Activated CD8-positive, alpha-beta memory T cell treated with anti-CD3 and anti-CD28 coated beads, Interleukin-2, amount 50 U/mL, for 24 hours (primary cell): ENCODE results near the gene GAL3ST1.

ENCODE experiments used
- DNase-seq: peaks from one replicate; pipeline ENCODE4 v3.0.0-alpha.2; 2020; ENCODE audit errors: extremely low read depth

GAL3ST1 gene

DNA sequence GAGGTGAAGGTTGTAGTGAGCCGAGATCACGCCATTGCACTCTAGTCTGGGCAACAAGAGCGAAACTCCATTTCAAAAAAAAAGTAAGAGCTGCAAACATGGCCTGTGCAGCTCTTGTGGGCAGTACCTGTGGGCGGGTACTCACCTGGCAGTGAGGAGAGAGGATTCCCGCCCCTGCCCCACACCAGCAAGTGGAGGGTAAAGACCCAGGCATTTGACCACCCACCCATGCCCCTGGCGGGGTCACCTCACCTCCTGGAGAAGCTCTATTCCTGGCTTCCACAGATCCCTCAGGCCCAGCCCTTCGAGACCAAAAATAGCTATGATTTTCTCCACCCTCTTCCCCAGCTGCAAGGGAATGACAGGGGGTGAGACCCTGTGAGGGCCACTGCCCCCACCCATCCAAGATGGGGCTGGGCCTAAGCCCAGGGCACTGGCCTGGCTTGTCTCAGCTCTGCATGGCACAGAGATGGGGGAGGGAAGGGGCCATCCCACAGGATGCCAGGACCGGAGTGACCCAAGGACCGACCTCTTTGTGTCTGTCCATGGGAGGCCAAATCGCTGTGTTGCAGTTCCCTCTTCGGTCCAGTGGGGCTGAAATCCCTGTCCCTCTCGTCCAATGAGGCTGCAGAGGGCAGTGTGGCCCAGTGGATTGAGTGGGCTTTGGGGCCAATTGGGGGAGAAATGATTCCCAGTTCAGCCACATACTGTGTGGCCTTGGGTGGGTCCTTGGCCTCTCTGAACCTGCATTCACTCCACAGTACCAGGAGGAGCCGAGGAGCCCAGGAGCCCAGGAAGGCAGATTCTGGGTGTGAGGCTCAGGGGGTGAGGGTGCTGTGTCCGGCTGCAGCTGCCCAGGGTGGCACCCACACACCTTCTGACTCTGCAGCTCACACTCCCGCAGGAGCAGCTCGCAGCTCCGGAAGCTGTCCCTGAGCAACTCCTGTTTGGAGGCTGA lies 42.5 kb downstream of the GAL3ST1 start:
- no peak for DNase-seq

DNA sequence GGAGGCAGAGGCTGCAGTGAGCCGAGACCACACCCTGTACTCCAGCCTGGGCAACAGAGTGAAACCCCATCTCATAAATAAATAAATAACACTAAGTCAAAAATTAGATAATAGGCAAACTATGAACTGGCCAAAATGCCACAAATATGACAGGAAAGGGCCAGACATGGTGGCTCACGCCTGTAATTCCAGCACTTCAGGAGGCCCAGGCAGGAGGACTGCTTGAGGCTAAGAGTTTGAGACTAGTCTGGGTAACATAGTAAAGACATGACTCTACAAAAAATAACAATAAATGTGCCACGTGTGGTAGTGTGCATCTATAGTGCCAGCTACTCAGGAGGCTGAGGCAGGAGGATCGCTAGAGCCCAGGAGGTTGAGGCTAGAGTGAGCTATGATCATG lies 47.8 kb downstream of the GAL3ST1 start:
- DNase-seq: no peak

DNA sequence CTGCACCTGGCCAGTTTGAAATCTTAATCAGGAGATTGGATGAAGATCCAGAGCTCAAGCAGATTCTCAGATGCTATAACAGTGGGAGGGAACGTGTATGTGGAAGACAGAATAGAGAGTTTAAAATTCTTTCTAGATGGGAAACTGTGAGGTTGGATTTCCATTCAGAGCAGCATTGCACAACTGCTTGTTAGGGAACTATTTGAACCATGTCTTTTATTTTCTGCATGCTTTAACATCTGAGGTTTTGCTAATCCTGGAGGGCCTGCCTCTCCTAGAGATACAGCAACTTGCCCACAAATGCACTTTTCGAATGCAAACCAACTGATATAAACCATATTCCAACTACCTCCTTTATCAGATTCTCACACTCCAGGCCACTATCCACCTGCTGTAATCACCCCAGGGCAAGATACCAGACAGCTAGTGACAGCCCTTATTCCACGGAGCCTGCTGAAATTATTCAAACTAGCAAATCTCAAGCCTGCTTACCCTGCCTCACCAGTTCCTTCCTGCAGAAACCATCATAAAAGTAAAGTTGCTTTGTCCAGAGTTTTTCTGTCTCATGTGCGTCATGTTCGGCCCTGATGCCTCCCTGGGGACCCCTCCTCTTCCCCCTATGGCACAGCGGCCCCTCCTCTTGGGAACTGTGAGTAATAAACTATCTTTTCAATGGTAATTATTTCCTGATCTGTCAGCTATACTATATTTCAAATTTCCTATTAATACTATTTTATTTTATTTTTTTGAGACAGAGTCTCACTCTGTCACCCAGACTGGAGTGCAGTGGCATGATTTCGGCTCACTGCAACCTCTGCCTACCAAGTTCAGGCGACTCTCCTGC lies 50.6 kb downstream of the GAL3ST1 start:
- DNase-seq: no peak

DNA sequence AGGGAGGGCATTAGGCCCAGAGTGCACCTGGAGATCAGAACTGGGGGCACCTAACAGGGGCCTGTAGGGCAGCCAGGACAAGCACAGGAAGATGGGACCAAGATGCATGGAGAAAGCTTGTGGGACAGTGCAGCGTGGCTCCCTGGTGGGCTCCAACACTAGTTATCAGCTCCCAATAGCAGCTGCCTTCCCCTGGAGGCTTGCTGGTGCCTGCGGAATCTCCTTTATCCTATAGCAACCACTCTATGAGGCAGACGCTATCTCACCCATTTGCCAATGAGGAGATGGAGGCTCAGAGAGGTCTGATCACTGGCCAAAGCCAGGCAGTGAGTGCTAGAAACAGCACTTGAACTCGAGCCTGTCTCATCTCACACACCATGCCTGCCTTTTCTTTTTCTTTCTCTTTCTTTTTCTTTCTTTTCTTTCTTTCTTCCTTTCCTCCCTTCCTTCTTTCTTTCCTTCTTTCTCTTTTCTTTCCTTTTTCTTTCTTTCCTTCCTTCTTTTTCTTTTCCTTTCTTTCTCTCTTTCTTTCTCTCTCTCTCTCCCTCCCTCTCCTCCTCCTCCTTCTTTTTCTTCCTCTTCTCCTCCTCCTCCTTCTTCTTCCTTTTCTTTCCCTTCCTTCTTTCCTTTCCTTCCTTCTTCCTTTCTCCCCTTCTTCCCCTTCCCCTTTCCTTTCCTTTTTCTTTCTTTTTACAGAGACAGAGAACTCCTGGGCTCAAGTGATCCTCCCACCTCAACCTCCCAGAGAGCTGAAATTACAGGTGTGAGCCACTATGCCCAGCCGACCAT lies 52.9 kb downstream of the GAL3ST1 start:
- DNase-seq: no peak

DNA sequence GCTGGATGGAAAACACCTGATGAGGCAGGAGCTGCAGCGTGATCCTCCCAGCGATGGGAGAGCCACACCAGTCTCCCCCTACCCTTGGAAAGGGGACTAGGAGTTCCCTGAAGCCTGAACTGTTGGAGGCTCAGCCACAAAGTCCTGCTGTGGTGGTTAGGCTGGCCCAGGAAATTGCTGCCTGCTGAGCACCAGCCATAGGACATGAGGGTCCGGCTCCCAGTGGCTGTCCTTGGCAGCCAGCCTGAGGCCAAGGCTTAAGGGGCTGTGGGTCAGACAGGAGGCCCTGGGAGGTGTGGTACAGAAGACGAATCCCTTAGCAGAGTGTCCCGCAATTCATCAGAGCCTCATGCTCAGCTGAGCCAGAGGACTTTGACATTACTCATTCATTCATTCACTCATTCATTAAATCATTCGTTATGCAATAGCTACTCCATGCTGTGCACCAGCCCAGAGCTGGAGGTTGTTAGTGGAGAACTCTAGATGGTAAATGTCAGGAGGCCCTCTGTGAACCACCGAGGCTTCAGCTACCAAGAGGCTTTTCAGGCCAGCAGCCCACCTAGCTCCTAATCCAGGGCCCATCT lies 54.5 kb downstream of the GAL3ST1 start:
- no peak for DNase-seq

DNA sequence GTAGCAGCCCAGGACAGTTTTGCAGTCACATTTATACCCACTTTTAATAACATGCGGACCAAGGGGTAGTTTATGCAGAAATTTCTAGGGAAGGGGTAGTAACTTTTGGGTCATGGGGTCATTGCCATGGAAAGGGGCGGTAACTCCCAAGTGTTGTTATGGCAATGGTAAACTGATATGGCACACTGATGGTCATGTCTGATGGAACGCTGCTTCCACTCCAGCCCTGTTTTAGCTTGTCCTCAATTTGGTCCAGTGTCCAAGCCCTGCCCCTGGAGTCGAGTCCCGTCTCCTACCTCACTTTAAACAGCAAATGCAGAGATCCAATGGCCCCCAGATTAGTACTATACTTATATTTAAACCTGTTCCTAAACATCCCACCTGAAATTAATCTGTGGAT lies 57.7 kb downstream of the GAL3ST1 start:
- DNase-seq: no peak

DNA sequence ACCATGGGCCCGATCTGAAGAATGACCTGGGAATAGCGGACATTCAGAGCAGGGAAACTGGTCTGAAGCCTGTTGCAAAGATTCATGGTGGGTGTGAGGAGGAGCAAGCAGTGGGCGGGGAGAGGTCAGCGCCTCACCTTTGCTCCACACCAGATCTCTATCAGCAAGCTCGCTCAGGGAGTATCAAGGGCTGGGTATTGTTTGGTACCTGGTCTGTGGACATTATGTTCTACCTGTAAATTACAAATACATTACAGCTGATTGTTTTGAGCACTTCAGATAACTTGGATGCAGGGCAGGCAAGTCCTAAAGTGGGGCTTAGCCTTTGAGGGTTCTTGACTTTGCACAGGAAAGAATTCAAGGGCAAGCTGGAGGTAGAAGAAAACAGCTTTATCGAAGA lies 58.2 kb downstream of the GAL3ST1 start:
- DNase-seq: no peak

DNA sequence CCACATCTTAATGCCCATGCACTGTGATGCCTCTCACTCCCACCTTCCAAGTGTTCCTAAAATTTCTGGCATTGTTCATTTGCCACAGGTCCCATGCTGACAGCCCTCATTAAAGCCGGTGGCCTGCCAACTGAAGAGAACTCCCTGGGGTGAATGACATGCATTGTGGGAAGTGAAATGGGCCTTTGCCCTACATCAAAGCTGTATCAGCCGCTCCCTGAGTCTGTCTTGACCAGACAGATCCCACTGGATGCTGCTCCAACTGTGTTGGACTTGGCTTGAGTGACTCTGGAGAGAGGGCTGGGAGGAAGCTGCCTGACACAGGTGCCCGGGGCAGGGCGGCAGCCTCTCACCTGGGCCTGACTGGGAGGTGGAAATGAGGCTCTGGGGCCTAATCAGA lies 60.2 kb downstream of the GAL3ST1 start:
- no peak for DNase-seq

DNA sequence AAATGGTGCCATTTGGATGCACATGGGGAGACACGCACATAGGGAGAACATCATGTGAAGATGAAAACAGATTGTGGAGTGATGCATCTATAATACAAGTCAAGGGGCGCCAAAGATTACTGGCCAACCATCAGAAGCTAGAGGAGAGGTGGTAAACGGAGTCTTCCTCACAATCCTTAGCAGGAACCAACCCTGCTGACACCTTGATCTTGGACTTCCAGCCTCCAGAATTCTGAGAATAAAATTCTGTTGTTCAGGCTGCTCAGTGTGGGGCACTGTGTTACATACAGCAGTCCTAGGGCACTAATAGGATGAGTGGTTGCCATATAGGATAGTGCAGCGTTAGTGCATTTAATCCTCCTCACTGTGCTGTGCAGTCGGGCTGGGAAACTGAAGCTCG lies 61.0 kb downstream of the GAL3ST1 start:
- no peak for DNase-seq

DNA sequence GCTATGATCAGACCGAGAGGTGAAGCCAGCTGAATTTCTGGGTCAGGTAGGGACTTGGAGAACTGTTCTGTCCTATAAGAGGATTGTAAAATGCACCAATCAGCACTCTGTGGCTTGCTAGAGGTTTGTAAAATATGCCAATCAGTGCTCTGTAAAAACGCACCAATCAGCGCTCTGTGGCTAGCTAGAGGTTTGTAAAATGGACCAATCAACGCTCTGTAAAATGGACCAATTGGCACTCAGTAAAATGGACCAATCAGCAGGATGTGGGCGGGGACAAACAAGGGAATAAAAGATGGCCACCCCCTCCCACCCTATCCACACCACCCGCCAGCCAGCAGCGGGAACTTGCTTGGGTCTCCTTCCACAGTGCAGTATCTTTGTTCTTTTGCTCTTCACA lies 62.6 kb downstream of the GAL3ST1 start:
- no peak for DNase-seq

DNA sequence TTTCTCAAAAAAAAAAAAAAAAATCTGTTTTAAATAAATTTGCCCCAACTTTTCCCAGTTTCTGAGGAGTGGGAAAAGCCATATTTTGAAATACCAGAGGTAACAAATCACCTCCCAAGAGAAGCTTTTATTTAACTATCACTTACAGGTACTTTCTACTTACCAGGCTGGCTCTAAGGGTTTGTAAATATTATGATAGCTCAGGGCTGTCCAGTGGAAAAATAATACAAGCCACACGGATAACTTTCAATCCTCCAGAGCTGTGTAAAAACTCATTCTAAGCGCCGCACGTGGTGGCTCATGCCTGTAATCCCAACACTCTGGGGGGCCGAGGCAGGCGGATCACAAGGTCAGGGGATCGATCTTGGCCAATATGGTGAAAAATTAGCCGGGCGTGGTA lies 63.4 kb downstream of the GAL3ST1 start:
- no peak for DNase-seq

DNA sequence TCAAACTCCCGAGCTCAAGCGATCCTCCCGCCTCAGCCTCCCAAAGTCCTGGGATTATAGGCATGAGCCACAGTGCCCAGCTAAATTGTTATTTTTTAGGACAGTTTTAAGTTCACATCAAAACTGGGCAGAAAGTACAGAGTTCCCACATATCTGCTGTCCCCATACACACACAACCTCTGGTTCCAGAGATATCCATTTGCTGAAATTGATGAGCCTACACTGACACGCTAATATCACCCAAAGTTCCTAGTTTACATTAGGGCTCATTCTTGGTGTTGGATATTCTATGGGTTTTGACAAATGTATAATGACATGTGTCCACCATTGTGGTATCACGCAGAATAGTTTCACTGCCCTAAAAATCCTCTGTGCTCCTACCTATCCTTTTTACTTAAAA lies 66.2 kb downstream of the GAL3ST1 start:
- DNase-seq: no peak

DNA sequence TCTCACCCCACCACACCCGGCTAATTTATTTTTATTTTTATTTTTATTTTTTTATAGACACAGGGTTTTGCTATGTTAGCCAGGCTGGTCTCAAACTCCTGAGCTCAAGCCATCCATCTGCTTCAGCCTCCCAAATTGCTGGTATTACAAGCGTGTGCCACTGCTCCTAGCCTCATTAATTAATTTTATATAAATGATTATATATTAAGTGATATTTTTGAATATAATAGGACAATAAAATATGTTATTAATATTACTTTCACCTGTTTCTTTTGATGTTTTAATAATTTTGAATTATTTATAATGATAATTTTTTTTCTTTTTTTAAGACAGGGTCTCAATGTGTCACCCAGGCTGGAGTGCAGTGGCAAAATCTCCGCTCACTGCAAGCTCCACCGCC lies 66.8 kb downstream of the GAL3ST1 start:
- no peak for DNase-seq

DNA sequence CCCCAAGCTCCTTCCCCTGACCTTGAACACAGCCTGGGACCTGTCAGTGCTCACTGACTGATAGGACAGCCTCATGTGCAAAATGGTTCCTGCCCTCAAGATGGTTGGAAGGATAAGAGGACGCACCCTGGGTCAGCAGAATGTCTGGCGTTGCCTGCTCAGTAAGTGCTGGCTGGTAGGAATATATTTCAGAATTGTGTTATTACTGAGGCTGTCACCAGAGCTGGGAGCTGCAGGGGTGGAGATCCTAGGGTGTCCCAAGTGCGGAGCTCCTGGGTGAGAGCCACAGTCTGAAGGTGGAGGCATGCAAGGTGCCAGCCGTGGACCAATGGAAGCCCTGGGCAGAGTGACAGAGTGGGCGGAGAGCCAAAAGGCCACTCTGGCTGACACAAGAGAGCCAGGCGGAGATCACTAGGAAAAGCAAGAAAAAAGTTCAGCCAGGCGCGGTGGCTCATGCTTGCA lies 67.9 kb downstream of the GAL3ST1 start:
- DNase-seq: no peak
